T-cell (primary cell): ENCODE data around the gene NR3C1. TPM values are rescaled to one million over a fixed set of nuclear protein-coding genes. Genes with fewer than 3 reads are reported as not detected.

Experiments used
- ATAC-seq, 4 experiments: fragments of 200-7000 bp in 3 of 4; fragments of 150-1000 bp in 1 of 4; cut with Tn5 transposase; replicated peaks in 1 of 4; 1 replicate in 3 of 4; 2 replicates in 1 of 4; pipeline ENCODE4 v1.10.0; 2021; ENCODE audit warnings: moderate library complexity in 3 of 4, mild to moderate bottlenecking in 2 of 4, moderate number of reproducible peaks in 1 of 4
- CTCF ChIA-PET, 2 donors: fragments of 300-600 bp; sonication (Branson Sonifier 250); formaldehyde crosslinking; loops; one replicate each; lab custom pipeline; 2022; ENCODE audit warnings: antibody characterized with exemption in 2 of 2; lab: Charles Lee
- POLR2A ChIA-PET, 2 donors: fragments of 300-600 bp; sonication (Branson Sonifier 250); formaldehyde crosslinking; loops; one replicate each; lab custom pipeline; 2022; ENCODE audit warnings: antibody characterized with exemption in 2 of 2; lab: Charles Lee
- DNase-seq, 35 experiments: peaks; one replicate each; pipeline versions ENCODE4 v3.0.0 to v3.0.0-alpha.2; 2013 to 2023
- H3K27ac ChIP-seq: one replicate; pipeline ENCODE4 v1.5.1; 2013; ENCODE audit warnings: low read length
- H3K27me3 ChIP-seq, 2 experiments: replicated peaks in 1 of 2; 1 replicate in 1 of 2; 2 replicates in 1 of 2; pipeline versions ENCODE4 v1.6.1 to v1.7.0; 2013; ENCODE audit warnings: low read length in 1 of 2, mixed read lengths in 1 of 2; ENCODE audit not compliant: control insufficient read depth in 2 of 2, insufficient read depth in 2 of 2; ENCODE audit errors: extremely low read depth in 1 of 2
- H3K36me3 ChIP-seq, 2 donors: 1 replicate in 1 of 2; 2 replicates in 1 of 2; pipeline versions ENCODE4 v1.6.1 to v1.7.0; 2013; ENCODE audit warnings: low read length in 1 of 2; ENCODE audit not compliant: control insufficient read depth in 2 of 2, insufficient read depth in 1 of 2; ENCODE audit errors: extremely low read depth in 1 of 2
- H3K4me1 ChIP-seq, 2 experiments: 1 replicate in 1 of 2; 2 replicates in 1 of 2; pipeline versions ENCODE4 v1.6.1 to v1.7.0; 2013; ENCODE audit warnings: low read length in 2 of 2, mixed read lengths in 1 of 2; ENCODE audit not compliant: insufficient read depth in 2 of 2, control insufficient read depth in 1 of 2; ENCODE audit errors: extremely low read depth in 1 of 2
- H3K4me3 ChIP-seq, 2 donors: 1 replicate in 1 of 2; 2 replicates in 1 of 2; pipeline versions ENCODE4 v1.5.1 to v1.7.0; 2013; ENCODE audit warnings: mild to moderate bottlenecking in 2 of 2, low read length in 1 of 2, moderate library complexity in 1 of 2; ENCODE audit not compliant: control insufficient read depth in 1 of 2; ENCODE audit errors: extremely low read depth in 1 of 2
- H3K9me3 ChIP-seq: 2 replicates; pipeline ENCODE4 v1.7.0; 2013
- H3K27ac Mint-ChIP-seq, 2 donors: one replicate each; pipeline ENCODE4 v1.8.0; 2020 to 2021; ENCODE audit warnings: mild to moderate bottlenecking in 2 of 2, mixed read lengths in 2 of 2
- H3K27me3 Mint-ChIP-seq, 2 donors: one replicate each; pipeline ENCODE4 v1.8.0; 2021 to 2022; ENCODE audit warnings: mixed read lengths in 2 of 2
- H3K36me3 Mint-ChIP-seq: one replicate; pipeline ENCODE4 v1.8.0; 2021; ENCODE audit warnings: mixed read lengths
- H3K4me1 Mint-ChIP-seq, 3 donors: one replicate each; pipeline ENCODE4 v1.8.0; 2020 to 2022; ENCODE audit warnings: mixed read lengths in 3 of 3, mild to moderate bottlenecking in 1 of 3
- H3K4me3 Mint-ChIP-seq, 3 donors: one replicate each; pipeline ENCODE4 v1.8.0; 2020 to 2022; ENCODE audit warnings: mild to moderate bottlenecking in 3 of 3, mixed read lengths in 3 of 3, moderate library complexity in 3 of 3
- H3K9me3 Mint-ChIP-seq, 3 donors: one replicate each; pipeline ENCODE4 v1.8.0; 2020 to 2022; ENCODE audit warnings: mixed read lengths in 3 of 3
- WGBS: methylation state at CpG from one replicate; pipeline ENCODE4 v1.1.5; 2013; ENCODE audit warnings: missing lambda C conversion rate; ENCODE audit not compliant: insufficient coverage; 5-methylcytosine and 5-hydroxymethylcytosine counted together
- total RNA-seq, 35 experiments: library from RNA in 6 of 35; stranded (reverse) in 6 of 35; fragments of 120-200 nt in 1 of 35; gene quantifications; one replicate each; pipeline versions ENCODE4 v1.2.1 to v1.2.4 and lab custom pipeline; 2013 to 2026

The NR3C1 gene
- total RNA-seq, 5 donors from 2014 or later (not counting 1 experiment from before 2014, with no cell fraction given): 108 to 156 (median 122) TPM

DNA sequence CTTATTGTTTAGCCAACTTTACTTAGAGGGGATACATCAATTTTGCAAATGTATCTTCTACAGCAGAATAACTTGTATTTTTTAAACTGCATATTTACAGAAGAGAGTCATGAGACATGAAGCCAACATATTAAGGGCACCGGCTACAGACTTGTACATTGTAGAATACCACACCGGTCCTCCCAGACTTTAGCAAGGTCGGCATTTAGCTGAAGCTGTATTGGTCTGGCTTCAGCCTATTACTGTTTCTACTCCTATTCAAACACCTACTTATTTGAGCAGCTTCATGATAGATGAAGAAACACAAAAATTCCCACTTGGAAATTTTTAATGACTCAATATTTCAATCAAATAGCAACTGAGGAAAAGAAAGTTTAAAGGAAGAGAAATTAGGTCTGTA, 33.0 kb downstream of the NR3C1 start:
- Histone ChIP-seq H3K27me3 (no peaks in the 10 kb centered on the region), H3K4me1 (no peaks in the 10 kb centered on the region), H3K4me3 (no peak overlapping the region), H3K36me3 (no peaks in the 10 kb centered on the region), H3K9me3 (no peaks in the 10 kb centered on the region), H3K27ac (no peak overlapping the region)
- H3K27ac Mint-ChIP-seq: no peak overlapping the region
- no peak overlapping the region for H3K4me3 Mint-ChIP-seq
- peaks cover 0 to 6% (median 0%) of the 10 kb centered on the region in 3 donors for H3K9me3 Mint-ChIP-seq
- H3K36me3 Mint-ChIP-seq: peaks cover 53% of the 10 kb centered on the region
- CTCF ChIA-PET: interaction anchor here in 1 of 2 donors (0.6 kb wide), 1 partner anchor 17 kb away, joined by 3 read pairs; no protein-coding TSS in a partner anchor
- 100% methylated on average over 3 of the region's 3 CpGs for WGBS
- no peak for DNase-seq
- no peaks in the 10 kb centered on the region for H3K27me3 Mint-ChIP-seq
- ATAC-seq: no peak
- POLR2A ChIA-PET: interaction anchor here in 1 of 2 donors (0.6 kb wide), 1 partner anchor 180 kb away, joined by 3 read pairs; no protein-coding TSS in a partner anchor
- H3K4me1 Mint-ChIP-seq: peaks cover 79 to 91% (median 90%) of the 10 kb centered on the region in 3 donors

DNA sequence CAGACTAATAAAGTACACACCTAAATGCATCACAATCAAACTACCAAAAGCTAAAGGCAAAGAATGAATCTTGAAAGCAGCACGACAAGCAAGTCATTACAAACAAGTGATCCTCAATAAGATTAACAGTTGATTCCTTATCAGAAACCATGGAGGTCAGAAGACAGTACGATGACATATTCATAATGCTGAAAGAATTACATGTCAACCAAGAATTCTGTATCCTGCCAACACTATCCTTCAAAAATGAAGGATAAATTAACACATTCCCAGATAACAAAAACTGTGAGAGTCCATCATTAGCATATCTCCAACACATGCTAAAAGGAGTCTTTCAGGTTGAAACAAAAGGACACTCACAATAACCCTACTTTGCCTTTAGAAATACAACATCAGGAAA, 39.4 kb downstream of the NR3C1 start:
- no peaks in the 10 kb centered on the region for H3K27me3 Mint-ChIP-seq
- ATAC-seq (no peak), DNase-seq (no peak)
- no peak overlapping the region for H3K4me3 ChIP-seq
- peak overlapping the region in 1 of 3 donors; percentile 49 for H3K4me3 Mint-ChIP-seq
- H3K27ac ChIP-seq: no peak overlapping the region
- H3K4me1 Mint-ChIP-seq: peaks cover 85 to 88% (median 87%) of the 10 kb centered on the region in 3 donors
- ChIA-PET CTCF (interaction anchor here in 1 of 2 donors (0.5 to 0.6 kb wide), 2 partner anchors 82 to 520 kb away, joined by 4 to 5 read pairs; no protein-coding TSS in a partner anchor), POLR2A (no interaction called here)
- H3K36me3 ChIP-seq: no peaks in the 10 kb centered on the region
- peaks cover 4 to 5% of the 10 kb centered on the region in 2 experiments for H3K4me1 ChIP-seq
- H3K27me3 ChIP-seq: no peaks in the 10 kb centered on the region
- peaks cover 5 to 21% (median 6%) of the 10 kb centered on the region in 3 donors for H3K9me3 Mint-ChIP-seq
- 94% methylated on average over 2 of the region's 2 CpGs for WGBS
- H3K36me3 Mint-ChIP-seq: peaks cover 54% of the 10 kb centered on the region
- peak overlapping the region; percentile 25 to 69 for H3K27ac Mint-ChIP-seq
- no peaks in the 10 kb centered on the region for H3K9me3 ChIP-seq

DNA sequence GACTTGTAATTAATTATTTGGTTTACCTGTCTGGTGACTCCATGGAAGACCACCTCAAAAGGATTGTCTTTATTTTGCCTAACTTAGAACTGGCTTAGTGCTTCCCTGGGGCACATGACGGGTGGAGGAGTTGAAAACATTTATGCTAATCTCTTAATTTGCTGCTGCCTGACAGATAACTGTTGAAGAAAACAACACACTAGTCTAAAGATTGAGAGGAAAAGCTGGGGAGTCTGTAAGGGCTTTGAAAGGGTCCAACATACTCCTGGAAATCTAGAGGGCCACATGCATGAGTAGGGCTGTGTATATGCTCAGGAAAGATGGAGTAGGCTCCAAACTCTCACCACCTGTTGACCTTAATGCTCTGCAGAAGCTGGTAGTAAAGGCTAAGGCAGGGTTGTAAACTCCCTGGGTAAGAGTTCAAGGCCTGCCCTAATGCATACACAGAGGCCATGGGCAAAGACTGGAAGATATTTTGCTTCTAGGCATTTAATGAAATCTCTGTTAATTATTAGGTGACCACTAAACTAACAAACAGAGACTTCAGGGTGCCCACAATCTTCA, 40.7 kb downstream of the NR3C1 start:
- Histone ChIP-seq H3K4me3 (no peak overlapping the region), H3K36me3 (no peaks in the 10 kb centered on the region), H3K4me1 (peaks cover 4 to 11% of the 10 kb centered on the region in 2 experiments), H3K27me3 (no peaks in the 10 kb centered on the region), H3K9me3 (no peaks in the 10 kb centered on the region), H3K27ac (no peak overlapping the region)
- peaks cover 84 to 90% (median 88%) of the 10 kb centered on the region in 3 donors for H3K4me1 Mint-ChIP-seq
- H3K4me3 Mint-ChIP-seq: peak overlapping the region in 1 of 3 donors; percentile 2
- POLR2A ChIA-PET: interaction anchor here in 1 of 2 donors (0.9 kb wide), 1 partner anchor 31 kb away, joined by 3 read pairs; no protein-coding TSS in a partner anchor
- DNase-seq (no peak), ATAC-seq (no peak)
- no peaks in the 10 kb centered on the region for H3K27me3 Mint-ChIP-seq
- peaks cover 43% of the 10 kb centered on the region for H3K36me3 Mint-ChIP-seq
- peak overlapping the region; percentile 6 to 11 for H3K27ac Mint-ChIP-seq
- peaks cover 5 to 21% (median 6%) of the 10 kb centered on the region in 3 donors for H3K9me3 Mint-ChIP-seq
- WGBS: no CpG with 5 or more reads among the region's 1 CpG
- CTCF ChIA-PET: interaction anchor here in 1 of 2 donors (0.6 kb wide), 1 partner anchor 631 kb away, joined by 3 read pairs; no protein-coding TSS in a partner anchor

DNA sequence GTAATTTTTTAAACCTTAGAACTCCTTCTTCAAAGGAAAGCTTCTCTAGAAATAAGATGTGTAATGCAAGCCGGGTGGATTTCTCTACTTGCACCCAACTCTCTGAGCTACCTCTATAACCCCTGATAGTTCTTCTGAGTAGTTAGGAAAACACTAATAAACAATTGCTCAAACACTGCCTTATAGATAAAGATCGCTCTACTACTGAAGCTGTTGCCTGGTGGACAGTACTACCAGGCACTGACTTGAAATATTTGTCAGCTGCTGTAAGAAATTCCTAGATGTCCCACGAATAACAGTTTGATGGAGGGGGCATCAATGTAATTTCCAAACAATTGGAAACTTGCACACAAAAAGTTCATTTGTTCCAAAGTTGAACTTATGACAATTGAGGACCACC, 42.0 kb downstream of the NR3C1 start:
- ChIA-PET POLR2A (interaction anchor here (0.6 to 1.0 kb wide), 3 partner anchors 12 to 70 kb away, joined by 3 read pairs; no protein-coding TSS in a partner anchor), CTCF (interaction anchor here (0.6 to 0.9 kb wide), 4 partner anchors 10 to 1769 kb away, joined by 3 read pairs; no protein-coding TSS in a partner anchor)
- no peak for DNase-seq
- no peak for ATAC-seq
- Histone ChIP-seq H3K4me1 (peaks cover 4 to 17% of the 10 kb centered on the region in 2 experiments), H3K27me3 (no peaks in the 10 kb centered on the region), H3K4me3 (no peak overlapping the region), H3K9me3 (no peaks in the 10 kb centered on the region), H3K27ac (no peak overlapping the region), H3K36me3 (no peaks in the 10 kb centered on the region)
- peaks cover 85 to 94% (median 90%) of the 10 kb centered on the region in 3 donors for H3K4me1 Mint-ChIP-seq
- peaks cover 5 to 21% (median 6%) of the 10 kb centered on the region in 3 donors for H3K9me3 Mint-ChIP-seq
- 90% methylated on average over 1 of the region's 3 CpGs for WGBS
- peak overlapping the region; percentile 50 to 71 for H3K27ac Mint-ChIP-seq
- peak overlapping the region in 1 of 3 donors; percentile 29 for H3K4me3 Mint-ChIP-seq
- peaks cover 35% of the 10 kb centered on the region for H3K36me3 Mint-ChIP-seq
- no peaks in the 10 kb centered on the region for H3K27me3 Mint-ChIP-seq

GRCh38 chr5:143360755-143361154, 42.7 kb downstream of the NR3C1 start:
- H3K27ac Mint-ChIP-seq: peak overlapping the region; percentile 71 to 80
- Histone ChIP-seq H3K27ac (no peak overlapping the region), H3K4me1 (peaks cover 5 to 22% of the 10 kb centered on the region in 2 experiments), H3K9me3 (no peaks in the 10 kb centered on the region), H3K27me3 (no peaks in the 10 kb centered on the region), H3K4me3 (no peak overlapping the region), H3K36me3 (no peaks in the 10 kb centered on the region)
- CTCF ChIA-PET: interaction anchor here in 1 of 2 donors (0.8 to 0.9 kb wide), 2 partner anchors 10 to 18 kb away, joined by 3 read pairs; no protein-coding TSS in a partner anchor
- no peak overlapping the region for H3K4me3 Mint-ChIP-seq
- H3K27me3 Mint-ChIP-seq: no peaks in the 10 kb centered on the region
- H3K4me1 Mint-ChIP-seq: peaks cover 85 to 94% (median 89%) of the 10 kb centered on the region in 3 donors
- ATAC-seq (no peak), DNase-seq (no peak)
- H3K9me3 Mint-ChIP-seq: peaks cover 5 to 19% (median 6%) of the 10 kb centered on the region in 3 donors
- POLR2A ChIA-PET: interaction anchor here (0.6 to 1.0 kb wide), 3 partner anchors 11 to 598 kb away, joined by 3 read pairs; no protein-coding TSS in a partner anchor
- H3K36me3 Mint-ChIP-seq: peaks cover 31% of the 10 kb centered on the region

DNA sequence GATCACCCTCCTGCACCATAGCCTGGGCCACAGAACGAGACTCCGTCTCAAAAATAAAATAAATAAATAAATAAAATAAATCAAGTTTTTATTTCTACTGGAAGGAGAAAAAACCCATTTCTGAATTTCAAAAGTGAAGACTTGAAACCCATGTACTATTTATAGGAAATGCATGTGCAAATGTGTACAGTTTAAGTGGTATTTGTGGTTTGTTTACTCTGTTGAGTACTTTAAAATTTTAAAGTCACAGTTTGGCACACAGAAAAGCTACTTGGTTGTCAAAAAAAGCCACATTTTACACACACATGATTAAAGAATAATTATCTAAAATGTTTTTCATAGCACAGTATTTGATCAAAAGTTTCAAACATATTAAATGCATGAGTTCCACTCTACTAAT, 43.6 kb downstream of the NR3C1 start:
- H3K36me3 Mint-ChIP-seq: peaks cover 25% of the 10 kb centered on the region
- H3K27me3 Mint-ChIP-seq: no peaks in the 10 kb centered on the region
- POLR2A ChIA-PET: interaction anchor here in 1 of 2 donors (0.6 kb wide), 1 partner anchor 9 kb away, joined by 3 read pairs; no protein-coding TSS in a partner anchor

More for the DNA sequence above, 43.6 kb downstream of the NR3C1 start:
- DNase-seq: no peak
- Mint-ChIP-seq H3K4me3 (no peak overlapping the region), H3K9me3 (peaks cover 3 to 13% (median 3%) of the 10 kb centered on the region in 3 donors), H3K27ac (no peak overlapping the region), H3K4me1 (peaks cover 86 to 88% (median 88%) of the 10 kb centered on the region in 3 donors)
- no CpG with 5 or more reads among the region's 2 CpGs for WGBS
- CTCF ChIA-PET: interaction anchor here in 1 of 2 donors (0.6 to 0.8 kb wide), 2 partner anchors 31 to 753 kb away, joined by 3 read pairs; no protein-coding TSS in a partner anchor
- Histone ChIP-seq H3K36me3 (no peaks in the 10 kb centered on the region), H3K27me3 (no peaks in the 10 kb centered on the region), H3K9me3 (no peaks in the 10 kb centered on the region), H3K4me1 (peaks cover 9 to 27% of the 10 kb centered on the region in 2 experiments), H3K4me3 (no peak overlapping the region), H3K27ac (no peak overlapping the region)
- no peak for ATAC-seq
